Karpas-422 (cell line): ENCODE measurements around the gene RUNX1. TPM values are rescaled to one million over a fixed set of nuclear protein-coding genes. Genes with fewer than 3 reads are reported as not detected.

Source experiments
- DNase-seq: peaks from one replicate; pipeline ENCODE4 v3.0.0-alpha.2; 2015
- H2AFZ ChIP-seq: fragments of 200-600 bp; sonication (generic); 2 replicates; pipeline ENCODE4 v1.6.1; 2014; ENCODE audit warnings: antibody characterized with exemption, low read length, mixed read lengths
- H3K27ac ChIP-seq: fragments of 200-600 bp; sonication (generic); 2 replicates; pipeline ENCODE4 v1.5.1; 2014; ENCODE audit warnings: mild to moderate bottlenecking, low read length, moderate library complexity
- H3K27me3 ChIP-seq: fragments of 200-600 bp; sonication (generic); 2 replicates; pipeline ENCODE4 v1.6.1; 2014; ENCODE audit warnings: low read length, mixed read lengths
- H3K36me3 ChIP-seq: fragments of 200-600 bp; sonication (generic); 2 replicates; pipeline ENCODE4 v1.6.1; 2014; ENCODE audit warnings: low read length, mixed read lengths; ENCODE audit not compliant: insufficient read depth
- H3K4me1 ChIP-seq: fragments of 200-600 bp; sonication (generic); 2 replicates; pipeline ENCODE4 v1.6.1; 2014; ENCODE audit warnings: mild to moderate bottlenecking, low read length, mixed read lengths
- H3K4me2 ChIP-seq: fragments of 200-600 bp; sonication (generic); 2 replicates; pipeline ENCODE4 v1.6.1; 2014; ENCODE audit warnings: low read length, low read depth, mild to moderate bottlenecking; ENCODE audit not compliant: poor library complexity, severe bottlenecking
- H3K4me3 ChIP-seq: fragments of 200-600 bp; sonication (generic); 2 replicates; pipeline ENCODE4 v1.5.1; 2014; ENCODE audit warnings: mild to moderate bottlenecking, antibody characterized with exemption, low read length, mixed read lengths
- H3K79me2 ChIP-seq: fragments of 200-600 bp; sonication (generic); 2 replicates; pipeline ENCODE4 v1.6.1; 2014; ENCODE audit warnings: mild to moderate bottlenecking, low read length, mixed read lengths
- H3K9ac ChIP-seq: fragments of 200-600 bp; sonication (generic); 2 replicates; pipeline ENCODE4 v1.6.0; 2014; ENCODE audit warnings: low read length
- H3K9me2 ChIP-seq: fragments of 200-600 bp; sonication (generic), shearing (Covaris generic); replicated peaks from 2 replicates; pipeline ENCODE4 v1.6.0; 2014; ENCODE audit warnings: mild to moderate bottlenecking, low read length, moderate library complexity; ENCODE audit not compliant: insufficient read depth
- H3K9me3 ChIP-seq: fragments of 300-700, 200-600 bp; sonication (generic); 2 replicates; pipeline ENCODE4 v1.6.1; 2014; ENCODE audit warnings: low read length, mixed read lengths
- H4K20me1 ChIP-seq: fragments of 200-600 bp; sonication (generic); 2 replicates; pipeline ENCODE4 v1.6.1; 2014; ENCODE audit warnings: mild to moderate bottlenecking, antibody characterized with exemption, low read length, low read depth; ENCODE audit not compliant: insufficient read depth
- total RNA-seq: library from RNA; depleted of rRNA; stranded (reverse); fragments of >200 nt; shearing (Covaris generic); gene quantifications from 2 replicates; pipeline ENCODE4 v1.2.3, GENCODE V29; 2014; ENCODE audit warnings: low replicate concordance

The RUNX1 gene
- total RNA-seq, 1 experiment from 2014 or later: 20.5 TPM

DNA sequence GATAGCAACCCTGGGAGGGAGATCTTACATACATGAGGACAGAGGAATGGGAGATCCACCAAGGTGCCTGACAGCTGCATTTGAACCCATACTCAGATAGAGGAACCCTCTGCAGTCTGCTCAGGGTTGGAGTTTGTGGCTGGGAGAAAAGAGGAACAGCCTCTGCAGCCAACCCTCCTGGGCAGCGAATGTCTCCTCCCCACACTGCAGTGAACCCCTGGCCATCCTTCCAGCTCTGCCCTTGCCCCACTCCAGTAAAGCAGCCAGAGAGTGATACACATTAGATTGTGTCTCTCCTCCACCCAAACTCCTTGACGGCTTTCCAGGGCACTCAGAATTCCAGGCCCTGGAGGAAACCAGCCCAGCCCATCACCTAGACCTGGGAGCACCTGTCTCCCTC, 137.7 kb downstream of the RUNX1 start:
- no peak overlapping the region for H3K9ac ChIP-seq

DNA sequence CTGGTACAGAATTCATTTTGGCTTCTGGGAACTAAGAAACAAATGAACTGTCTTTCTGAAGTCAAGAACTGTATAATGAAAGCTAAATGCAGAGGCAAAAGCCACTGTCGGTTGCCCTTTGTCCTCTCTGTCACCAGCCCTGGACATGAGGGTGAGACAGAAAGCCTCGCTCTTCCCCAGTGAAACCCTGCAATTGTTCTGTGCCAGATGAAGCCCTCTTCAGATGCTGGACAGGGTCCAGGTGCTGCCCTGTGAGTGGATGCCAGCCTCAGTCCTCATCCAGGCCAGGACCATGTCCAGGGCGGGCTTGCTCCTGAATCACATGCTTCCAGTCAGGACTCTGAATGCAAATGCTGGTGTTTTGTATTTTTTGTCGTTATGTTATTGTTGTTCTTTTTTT, 138.7 kb downstream of the RUNX1 start:
- no peak for DNase-seq

More for the DNA sequence above, 137.7 kb downstream of the RUNX1 start:
- Histone ChIP-seq H3K4me2 (no peak overlapping the region), H4K20me1 (peaks cover 62% of the 10 kb centered on the region), H3K4me3 (no peak overlapping the region), H3K9me2 (no peaks in the 10 kb centered on the region), H2AFZ (no peak overlapping the region), H3K27me3 (no peaks in the 10 kb centered on the region), H3K4me1 (peaks cover 37% of the 10 kb centered on the region), H3K36me3 (no peaks in the 10 kb centered on the region), H3K27ac (no peak overlapping the region), H3K9me3 (no peaks in the 10 kb centered on the region), H3K79me2 (no peaks in the 10 kb centered on the region)
- no peak for DNase-seq

GRCh38 chr21:34909492-34910292, 139.4 kb downstream of the RUNX1 start:
- H3K4me1 ChIP-seq: peaks cover 37% of the 10 kb centered on the region
- peaks cover 45% of the 10 kb centered on the region for H4K20me1 ChIP-seq
- no peaks in the 10 kb centered on the region for H3K36me3 ChIP-seq

More for the DNA sequence above, 138.7 kb downstream of the RUNX1 start:
- H3K9ac ChIP-seq: no peak overlapping the region
- H3K27me3 ChIP-seq: no peaks in the 10 kb centered on the region
- no peak overlapping the region for H3K27ac ChIP-seq
- no peak overlapping the region for H3K4me2 ChIP-seq
- no peaks in the 10 kb centered on the region for H3K9me2 ChIP-seq
- H3K79me2 ChIP-seq: no peaks in the 10 kb centered on the region
- H4K20me1 ChIP-seq: peaks cover 52% of the 10 kb centered on the region
- no peaks in the 10 kb centered on the region for H3K9me3 ChIP-seq
- H3K4me3 ChIP-seq: no peak overlapping the region
- H2AFZ ChIP-seq: no peak overlapping the region
- H3K4me1 ChIP-seq: peaks cover 37% of the 10 kb centered on the region
- no peaks in the 10 kb centered on the region for H3K36me3 ChIP-seq

DNA sequence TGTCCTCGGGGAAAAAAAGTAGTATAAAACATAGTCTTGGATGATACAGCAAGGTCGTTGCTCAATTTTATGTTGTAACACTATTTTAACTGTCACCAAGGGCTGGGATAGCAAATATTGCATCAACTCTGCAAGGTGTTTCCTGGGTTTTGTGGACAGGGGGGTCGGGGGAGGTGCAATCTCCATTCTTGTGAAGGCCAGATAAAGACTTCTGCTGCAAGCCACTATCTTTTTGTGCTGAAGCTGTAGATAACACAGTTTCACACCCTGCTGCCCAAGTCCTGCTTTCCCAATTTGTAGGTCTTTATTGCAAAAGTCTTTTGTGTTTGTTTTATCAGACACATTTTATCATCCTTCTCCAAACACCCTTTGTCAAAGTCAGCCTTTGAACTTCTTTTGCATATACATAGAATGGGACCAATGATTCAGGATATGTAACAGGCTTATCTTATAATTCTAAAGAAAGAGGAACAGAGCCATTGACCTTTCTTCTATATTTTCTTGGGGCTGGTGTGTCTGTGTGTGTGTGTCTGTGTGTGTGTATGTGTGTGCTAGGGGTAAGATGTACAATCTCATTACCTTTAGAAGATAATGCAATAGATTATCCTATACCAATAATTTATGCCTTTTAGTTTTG, 140.6 kb downstream of the RUNX1 start:
- Histone ChIP-seq H2AFZ (no peak overlapping the region), H3K9me3 (no peaks in the 10 kb centered on the region), H3K4me1 (peaks cover 37% of the 10 kb centered on the region), H3K9me2 (no peaks in the 10 kb centered on the region), H3K79me2 (no peaks in the 10 kb centered on the region), H3K4me2 (no peak overlapping the region), H3K9ac (no peak overlapping the region), H4K20me1 (peaks cover 38% of the 10 kb centered on the region), H3K27me3 (no peaks in the 10 kb centered on the region), H3K4me3 (no peak overlapping the region), H3K36me3 (no peaks in the 10 kb centered on the region), H3K27ac (no peak overlapping the region)
- no peak for DNase-seq

More at GRCh38 chr21:34909492-34910292, 139.4 kb downstream of the RUNX1 start:
- Histone ChIP-seq H3K27ac (no peak overlapping the region), H3K9me2 (no peaks in the 10 kb centered on the region), H3K79me2 (no peaks in the 10 kb centered on the region), H3K4me3 (no peak overlapping the region), H3K9me3 (no peaks in the 10 kb centered on the region), H3K4me2 (no peak overlapping the region), H3K9ac (no peak overlapping the region), H2AFZ (no peak overlapping the region), H3K27me3 (no peaks in the 10 kb centered on the region)
- DNase-seq: no peak

- peaks cover 39% of the 10 kb centered on the region for H4K20me1 ChIP-seq
- no peaks in the 10 kb centered on the region for H3K9me3 ChIP-seq
- H2AFZ ChIP-seq: no peak overlapping the region
- H3K4me2 ChIP-seq: no peak overlapping the region
- no peak for DNase-seq
- H3K27me3 ChIP-seq: no peaks in the 10 kb centered on the region
- no peaks in the 10 kb centered on the region for H3K36me3 ChIP-seq
- H3K9ac ChIP-seq: no peak overlapping the region
- H3K27ac ChIP-seq: no peak overlapping the region
- H3K79me2 ChIP-seq: no peaks in the 10 kb centered on the region
- H3K9me2 ChIP-seq: no peaks in the 10 kb centered on the region
- H3K4me3 ChIP-seq: no peak overlapping the region
- peaks cover 37% of the 10 kb centered on the region for H3K4me1 ChIP-seq
Measured at GRCh38 chr21:34907461-34908418, 141.4 kb downstream of the RUNX1 start.

GRCh38 chr21:34906401-34906800, 142.7 kb downstream of the RUNX1 start:
- no peak overlapping the region for H3K9ac ChIP-seq
- H4K20me1 ChIP-seq: peaks cover 30% of the 10 kb centered on the region; the same call in 1 of the 2 replicates

GRCh38 chr21:34905218-34905537, 143.9 kb downstream of the RUNX1 start:
- no peaks in the 10 kb centered on the region for H3K79me2 ChIP-seq

More at GRCh38 chr21:34906401-34906800, 142.7 kb downstream of the RUNX1 start:
- Histone ChIP-seq H3K9me2 (no peaks in the 10 kb centered on the region), H2AFZ (no peak overlapping the region), H3K4me2 (no peak overlapping the region), H3K27me3 (no peaks in the 10 kb centered on the region), H3K4me3 (no peak overlapping the region), H3K9me3 (no peaks in the 10 kb centered on the region), H3K4me1 (peaks cover 27% of the 10 kb centered on the region), H3K79me2 (no peaks in the 10 kb centered on the region), H3K27ac (no peak overlapping the region), H3K36me3 (no peaks in the 10 kb centered on the region)
- no peak for DNase-seq

More at GRCh38 chr21:34905218-34905537, 143.9 kb downstream of the RUNX1 start:
- H3K27ac ChIP-seq: no peak overlapping the region
- H3K4me2 ChIP-seq: no peak overlapping the region
- no peaks in the 10 kb centered on the region for H3K9me2 ChIP-seq
- H3K4me1 ChIP-seq: peaks cover 16% of the 10 kb centered on the region
- H4K20me1 ChIP-seq: peaks cover 23% of the 10 kb centered on the region; the same call in 1 of the 2 replicates
- H3K36me3 ChIP-seq: no peaks in the 10 kb centered on the region
- H3K9me3 ChIP-seq: no peaks in the 10 kb centered on the region
- H2AFZ ChIP-seq: no peak overlapping the region
- no peaks in the 10 kb centered on the region for H3K27me3 ChIP-seq
- no peak for DNase-seq
- H3K9ac ChIP-seq: no peak overlapping the region
- H3K4me3 ChIP-seq: no peak overlapping the region
